Caco-2 (cell line): ENCODE measurements around the gene PPM1J. TPM values are rescaled to one million over a fixed set of nuclear protein-coding genes. Genes with fewer than 3 reads are reported as not detected.

Experiments used
- Bru-seq: library from RNA; stranded (reverse); fragments of 400-500 nt; gene quantifications from one replicate; lab custom pipeline; 2021; lab: Mats Ljungman, UMichigan
- BruChase-seq, 2 experiments: library from RNA; stranded (reverse); fragments of 400-500 nt; gene quantifications; one replicate each; lab custom pipeline; 2021; lab: Mats Ljungman, UMichigan
- BruUV-seq: library from RNA; stranded (reverse); fragments of 400-500 nt; replicated peaks from 2 replicates; lab custom pipeline; 2021; lab: Mats Ljungman, UMichigan
- CTCF ChIA-PET: fragments of 300-600 bp; sonication (Branson Sonifier 250); formaldehyde crosslinking; loops from one replicate; lab custom pipeline; 2022; ENCODE audit warnings: antibody characterized with exemption; lab: Charles Lee
- POLR2A ChIA-PET: fragments of 300-600 bp; sonication (Branson Sonifier 250); formaldehyde crosslinking; loops from one replicate; lab custom pipeline; 2022; ENCODE audit warnings: antibody characterized with exemption; lab: Charles Lee
- DNase-seq, 2 experiments: peaks; one replicate each; pipeline versions ENCODE4 v3.0.0 to v3.0.0-alpha.2; 2020 to 2022
- H3K27me3 ChIP-seq: replicated peaks from 2 replicates; pipeline ENCODE4 v1.6.0; 2011; ENCODE audit warnings: low read length; ENCODE audit not compliant: control insufficient read depth, insufficient read depth
- H3K36me3 ChIP-seq: 2 replicates; pipeline ENCODE4 v1.5.1; 2011; ENCODE audit warnings: low read length; ENCODE audit not compliant: control insufficient read depth, insufficient read depth
- H3K4me1 ChIP-seq: fragments of 250-450 bp; sonication (Bioruptor Pico); 2 replicates; pipeline ENCODE4 v1.5.1; 2020; ENCODE audit warnings: mild to moderate bottlenecking
- H3K4me3 ChIP-seq: 2 replicates; pipeline ENCODE4 v1.5.1; 2011; ENCODE audit warnings: low read depth, mild to moderate bottlenecking, control low read depth, low read length
- H3K9me3 ChIP-seq: fragments of 250-450 bp; sonication (Bioruptor Pico); 2 replicates; pipeline ENCODE4 v1.5.1; 2020; ENCODE audit warnings: mild to moderate bottlenecking, moderate library complexity
- H3K27ac Mint-ChIP-seq: one replicate; pipeline ENCODE4 v1.8.0; 2022; ENCODE audit warnings: mixed read lengths; ENCODE audit not compliant: unreplicated experiment
- H3K27me3 Mint-ChIP-seq: one replicate; pipeline ENCODE4 v1.8.0; 2022; ENCODE audit warnings: mixed read lengths; ENCODE audit not compliant: insufficient read depth, unreplicated experiment
- H3K36me3 Mint-ChIP-seq: one replicate; pipeline ENCODE4 v1.8.0; 2022; ENCODE audit warnings: mild to moderate bottlenecking, mixed read lengths; ENCODE audit not compliant: insufficient read depth, unreplicated experiment
- H3K4me1 Mint-ChIP-seq: one replicate; pipeline ENCODE4 v1.8.0; 2022; ENCODE audit warnings: low read depth, mixed read lengths; ENCODE audit not compliant: unreplicated experiment
- H3K4me3 Mint-ChIP-seq: one replicate; pipeline ENCODE4 v1.8.0; 2022; ENCODE audit warnings: mild to moderate bottlenecking, moderate library complexity, mixed read lengths; ENCODE audit not compliant: unreplicated experiment
- H3K9me3 Mint-ChIP-seq: one replicate; pipeline ENCODE4 v1.8.0; 2022; ENCODE audit warnings: mixed read lengths; ENCODE audit not compliant: unreplicated experiment
- CTCF ChIP-seq, 2 experiments: fragments of 200-600 bp in 1 of 2; IDR thresholded peaks; 1 replicate in 1 of 2; 2 replicates in 1 of 2; pipeline versions ENCODE4 v1.5.1 to v1.8.0; 2011 to 2022; ENCODE audit warnings: antibody characterized with exemption in 1 of 2, control low read depth in 1 of 2, inconsistent platforms in 1 of 2, low read depth in 1 of 2, low read length in 1 of 2, mild to moderate bottlenecking in 1 of 2, moderate library complexity in 1 of 2; ENCODE audit not compliant: insufficient read depth in 1 of 2, severe bottlenecking in 1 of 2, unreplicated experiment in 1 of 2
- intact Hi-C: fragments of 100-400 bp; cut with micrococcal nuclease; formaldehyde crosslinking; loops from one replicate; pipeline ENCODE4 v1.10.0; 2022; ENCODE audit not compliant: unreplicated experiment
- long read RNA-seq: library from polyadenylated mRNA; stranded (forward); transcript quantifications from one replicate; pipeline ENCODE4 v2.0.0, GENCODE V29; 2022
- total RNA-seq: library from RNA; stranded (reverse); gene quantifications from 2 replicates; pipeline ENCODE4 v1.2.3, GENCODE V29; 2022

The PPM1J gene, protein sequence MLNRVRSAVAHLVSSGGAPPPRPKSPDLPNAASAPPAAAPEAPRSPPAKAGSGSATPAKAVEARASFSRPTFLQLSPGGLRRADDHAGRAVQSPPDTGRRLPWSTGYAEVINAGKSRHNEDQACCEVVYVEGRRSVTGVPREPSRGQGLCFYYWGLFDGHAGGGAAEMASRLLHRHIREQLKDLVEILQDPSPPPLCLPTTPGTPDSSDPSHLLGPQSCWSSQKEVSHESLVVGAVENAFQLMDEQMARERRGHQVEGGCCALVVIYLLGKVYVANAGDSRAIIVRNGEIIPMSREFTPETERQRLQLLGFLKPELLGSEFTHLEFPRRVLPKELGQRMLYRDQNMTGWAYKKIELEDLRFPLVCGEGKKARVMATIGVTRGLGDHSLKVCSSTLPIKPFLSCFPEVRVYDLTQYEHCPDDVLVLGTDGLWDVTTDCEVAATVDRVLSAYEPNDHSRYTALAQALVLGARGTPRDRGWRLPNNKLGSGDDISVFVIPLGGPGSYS
- total RNA-seq (1.1 and 1.5 TPM in 2 replicates), Bru-seq, nascent RNA (percentile 34 among the genes with signal in this experiment), BruChase-seq, experiment 1, labeled RNA remaining after a 2-hour chase (percentile 35 among the genes with signal in this experiment), BruChase-seq, experiment 2, labeled RNA remaining after a 6-hour chase (percentile 38 among the genes with signal in this experiment)
- long read RNA-seq, transcript PPM1J-201 (10 exons, 1,863 nt) = major isoform, 7 of 9 reads
- long read RNA-seq, partial matches to known transcripts = 1 of 9 reads
- long read RNA-seq, other reads (novel, unspliced or antisense) = 1 of 9 reads

DNA sequence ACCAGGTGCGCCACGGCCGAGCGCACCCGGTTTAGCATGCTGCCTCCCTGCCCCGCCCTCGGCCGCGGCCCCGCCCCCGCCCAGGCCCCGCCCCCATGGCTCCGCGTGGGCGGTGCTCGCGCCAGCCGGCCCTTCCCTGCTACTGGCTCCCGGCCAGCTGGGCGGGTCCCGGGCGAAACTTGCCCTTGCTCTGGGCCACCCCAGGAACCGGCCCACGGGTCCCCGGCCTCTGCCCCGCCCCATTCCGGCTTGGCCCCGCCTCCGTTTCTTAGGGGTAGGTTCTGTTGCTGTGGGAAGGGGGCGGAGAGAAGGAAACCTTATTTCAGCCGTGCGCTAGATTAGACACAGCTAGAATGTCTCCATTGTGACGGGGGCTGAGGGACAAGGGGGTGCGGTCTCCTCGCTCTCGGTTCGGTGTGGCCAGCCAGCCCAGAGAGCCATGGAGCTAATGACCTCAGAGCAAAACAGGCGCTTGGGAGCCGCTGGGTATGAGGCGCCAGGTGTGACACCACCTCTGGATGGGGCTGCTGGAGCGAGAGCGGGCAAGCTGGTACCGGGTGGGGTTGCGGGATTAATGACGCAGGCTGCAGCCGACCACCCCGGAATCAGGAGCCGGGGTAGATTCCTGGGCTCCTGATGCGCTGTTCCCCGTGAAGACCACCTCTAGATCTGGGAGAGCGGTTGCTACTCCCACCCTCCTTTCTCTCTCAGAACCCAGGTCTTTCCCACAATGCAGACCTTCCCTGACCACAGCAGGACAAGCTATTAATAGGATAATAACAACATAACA is at the start of gene PPM1J:
PPM1J (minus strand) TSS at position 69 of the 790 bp plus-strand sequence; CDS start at position 38, 31 bp downstream.
- no TSS peak for BruUV-seq
- Histone ChIP-seq H3K9me3 (no peaks in the 10 kb centered on the region), H3K36me3 (no peaks in the 10 kb centered on the region), H3K4me1 (peaks cover 8% of the 10 kb centered on the region; the same call in 1 of the 2 replicates), H3K27me3 (no peaks in the 10 kb centered on the region), H3K4me3 (peak within 1 kb of the TSS; percentile 50)
- TF ChIP-seq CTCF (IDR thresholded peaks at IDR 0.05; ENCODE audit: insufficient read depth in 1 of 2, low read depth in 1 of 2, low read length in 1 of 2, severe bottlenecking in 1 of 2, unreplicated experiment in 1 of 2) = no peak
- peak within 1 kb of the TSS; percentile 87 for H3K4me3 Mint-ChIP-seq
- intact Hi-C loops = loop anchor here (1.0 to 2.0 kb wide), 4 partner anchors 89 to 357 kb away; partner anchors contain the start of gene LRIG2
- H3K27me3 Mint-ChIP-seq = no peaks in the 10 kb centered on the region
- H3K36me3 Mint-ChIP-seq = no peaks in the 10 kb centered on the region
- CTCF ChIA-PET = interaction anchor here (0.7 to 3.7 kb wide), 13 partner anchors 11 to 357 kb away, joined by 3 to 55 read pairs (median 4); partner anchors contain the start of gene LRIG2
- no peaks in the 10 kb centered on the region for H3K9me3 Mint-ChIP-seq
- H3K27ac Mint-ChIP-seq = no peak within 1 kb of the TSS
- DNase-seq = peak; percentile 96 to 97
- POLR2A ChIA-PET = interaction anchor here (0.5 to 1.2 kb wide), 3 partner anchors 41 to 341 kb away, joined by 3 to 4 read pairs (median 3); partner anchors contain the start of gene MOV10
- H3K4me1 Mint-ChIP-seq = peaks cover 11% of the 10 kb centered on the region

- intact Hi-C loops = no loop called here
- no peak for DNase-seq
Observed at GRCh38 chr1:112762541-112763500, 47.7 kb upstream of the PPM1J start.

More at GRCh38 chr1:112762541-112763500, 47.7 kb upstream of the PPM1J start:
- no peaks in the 10 kb centered on the region for H3K36me3 Mint-ChIP-seq
- peak overlapping the region; percentile 70 for H3K27ac Mint-ChIP-seq
- peaks cover 21% of the 10 kb centered on the region for H3K4me1 ChIP-seq
- H3K4me3 ChIP-seq = no peak overlapping the region
- no peak overlapping the region for H3K4me3 Mint-ChIP-seq
- ChIA-PET CTCF (no interaction called here), POLR2A (interaction anchor here (0.6 kb wide), 1 partner anchor 221 kb away, joined by 3 read pairs; no protein-coding TSS in a partner anchor)
- no peaks in the 10 kb centered on the region for H3K27me3 ChIP-seq
- H3K36me3 ChIP-seq = no peaks in the 10 kb centered on the region
- H3K27me3 Mint-ChIP-seq = no peaks in the 10 kb centered on the region
- peaks cover 21% of the 10 kb centered on the region for H3K4me1 Mint-ChIP-seq
- no peaks in the 10 kb centered on the region for H3K9me3 ChIP-seq
- peaks cover 10% of the 10 kb centered on the region for H3K9me3 Mint-ChIP-seq
- TF ChIP-seq CTCF (IDR thresholded peaks at IDR 0.05; ENCODE audit: insufficient read depth in 1 of 2, low read depth in 1 of 2, low read length in 1 of 2, severe bottlenecking in 1 of 2, unreplicated experiment in 1 of 2) = no peak
- BruUV-seq = no TSS peak
